Middle frontal gyrus (tissue), 1 donor: ENCODE results near the gene CCAR1.
"Not testable (repeated sequence)": the region's sequence is repeated elsewhere in the genome, so short reads cannot be mapped to it uniquely, and the experiment has no call there.

Source experiments
- DNase-seq: peaks from one replicate; pipeline ENCODE4 v3.0.0-alpha.2; 2015; ENCODE audit warnings: low spot score; ENCODE audit errors: extremely low spot score

The CCAR1 gene

DNA sequence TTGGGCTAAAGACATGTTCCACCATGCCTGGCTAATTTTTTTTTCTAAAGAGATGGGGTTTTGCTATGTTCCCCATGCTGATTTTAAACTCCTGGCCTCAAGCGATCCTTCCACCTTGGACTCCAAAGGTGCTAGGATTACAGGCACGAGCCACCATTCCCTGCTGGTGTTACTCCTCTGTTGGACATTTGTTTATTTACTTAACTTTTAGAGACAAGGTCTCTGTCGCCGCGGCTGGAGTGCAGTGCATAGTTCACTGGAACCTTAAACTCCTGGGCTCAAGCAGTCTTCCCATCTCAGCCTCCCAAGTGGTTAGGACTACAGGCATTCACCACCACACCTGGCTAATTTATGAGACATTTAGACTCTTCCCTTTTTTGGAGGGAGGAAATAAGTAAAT is 38.9 kb downstream of the CCAR1 start:
- DNase-seq, result no peak

GRCh38 chr10:68767407-68767806 is 46.4 kb downstream of the CCAR1 start:
- not testable (repeated sequence) for DNase-seq

- DNase-seq, result no peak
These were observed 60.9 kb downstream of the CCAR1 start for GRCh38 chr10:68781613-68782574.

GRCh38 chr10:68784476-68784875 is 63.4 kb downstream of the CCAR1 start:
- no peak for DNase-seq

DNA sequence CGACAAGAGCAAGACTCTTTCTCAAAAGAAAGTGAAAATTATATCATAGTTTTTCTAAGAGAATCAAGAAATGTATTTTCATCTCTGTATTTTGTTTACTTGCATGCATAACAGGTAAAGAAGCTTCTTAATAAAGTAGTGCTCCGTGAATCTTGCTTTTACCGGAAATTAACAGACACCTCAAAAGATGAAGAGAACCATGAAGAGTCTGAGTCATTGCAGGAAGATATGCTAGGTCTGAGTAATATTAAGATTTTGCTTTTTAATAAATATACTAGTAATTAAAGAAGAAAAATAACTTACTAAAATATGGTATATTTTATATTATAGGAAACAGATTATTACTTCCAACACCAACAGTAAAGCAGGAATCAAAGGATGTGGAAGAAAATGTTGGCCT is 66.8 kb downstream of the CCAR1 start:
- DNase-seq, result no peak

DNA sequence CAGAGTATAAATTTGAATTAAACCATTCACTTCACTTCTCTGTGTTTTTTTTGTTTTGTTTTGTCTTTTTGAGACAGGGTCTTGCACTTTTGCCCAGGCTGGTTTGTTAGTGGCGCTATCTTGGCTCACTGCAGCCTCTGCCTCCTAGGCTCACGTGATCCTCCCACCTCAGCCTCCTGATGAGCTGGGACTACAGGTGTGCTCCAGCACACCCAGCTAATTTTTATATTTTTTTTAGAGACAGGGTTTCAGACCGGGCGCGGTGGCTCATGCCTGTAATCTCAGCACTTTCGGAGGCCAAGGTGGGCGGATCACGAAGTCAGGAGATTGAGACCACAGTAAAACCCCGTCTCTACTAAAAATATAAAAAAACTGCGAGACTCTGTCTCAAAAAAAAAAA is 69.4 kb downstream of the CCAR1 start:
- no peak for DNase-seq

- no peak for DNase-seq
These were observed 71.1 kb downstream of the CCAR1 start for GRCh38 chr10:68792115-68792514.

GRCh38 chr10:68795886-68796532 is 75.0 kb downstream of the CCAR1 start:
- DNase-seq, result no peak

DNA sequence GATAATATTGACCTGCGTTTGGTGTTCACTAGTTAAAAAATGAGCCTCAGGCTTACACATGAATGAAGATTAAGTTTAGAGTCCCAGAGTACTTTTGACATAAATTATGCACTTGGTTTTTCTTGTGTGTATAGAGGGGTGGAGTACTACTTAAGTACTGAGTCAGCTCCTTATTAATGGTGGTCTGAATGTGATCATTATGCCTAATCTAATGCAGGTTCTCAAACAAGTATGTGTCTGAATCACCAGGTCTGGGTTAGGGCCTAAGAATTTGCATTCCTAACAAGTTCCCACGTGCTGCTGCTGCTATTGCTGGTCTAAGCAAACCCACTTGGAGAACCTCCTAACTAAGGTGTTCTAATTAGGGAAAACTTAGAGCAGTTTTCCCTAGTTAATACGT is 75.6 kb downstream of the CCAR1 start:
- DNase-seq, result no peak

GRCh38 chr10:68800211-68800610 is 79.2 kb downstream of the CCAR1 start:
- DNase-seq, result no peak

GRCh38 chr10:68804692-68805091 is 83.7 kb downstream of the CCAR1 start:
- DNase-seq, result no peak

GRCh38 chr10:68810830-68811229 is 89.8 kb downstream of the CCAR1 start:
- not testable (repeated sequence) for DNase-seq

DNA sequence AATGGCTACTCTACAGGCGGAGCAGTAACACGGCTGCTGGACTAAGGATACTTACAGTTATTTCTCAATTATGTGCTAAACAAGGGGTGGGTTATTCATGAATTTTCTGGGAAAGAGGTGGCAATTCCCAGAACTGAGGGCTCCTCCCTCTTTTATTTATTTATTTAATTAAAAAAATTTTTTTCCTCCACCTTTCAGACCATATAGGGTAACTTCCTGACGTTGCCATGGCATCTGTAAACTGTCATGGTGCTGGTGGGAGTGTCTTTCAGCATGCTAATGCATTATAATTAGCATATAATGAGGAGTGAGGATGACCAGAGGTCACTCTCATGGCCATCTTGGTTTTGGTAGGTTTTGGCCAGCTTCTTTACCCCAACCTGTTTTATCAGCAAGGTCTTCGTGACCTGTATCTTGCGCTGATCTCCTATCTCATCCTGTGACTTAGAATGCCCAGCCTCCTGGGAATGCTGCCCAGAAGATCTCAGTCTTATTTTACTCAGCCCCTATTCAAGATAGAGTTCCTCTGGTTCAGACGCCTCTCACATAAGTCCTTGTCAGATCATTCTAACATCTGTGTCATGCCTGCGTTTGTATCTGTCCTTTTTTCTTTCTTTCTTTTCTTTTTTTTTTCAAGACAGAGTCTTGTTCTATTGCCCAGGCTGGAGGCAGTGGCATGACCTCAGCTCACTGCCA is 90.4 kb downstream of the CCAR1 start:
- no peak for DNase-seq

GRCh38 chr10:68812420-68812819 is 91.4 kb downstream of the CCAR1 start:
- DNase-seq, result no peak

DNA sequence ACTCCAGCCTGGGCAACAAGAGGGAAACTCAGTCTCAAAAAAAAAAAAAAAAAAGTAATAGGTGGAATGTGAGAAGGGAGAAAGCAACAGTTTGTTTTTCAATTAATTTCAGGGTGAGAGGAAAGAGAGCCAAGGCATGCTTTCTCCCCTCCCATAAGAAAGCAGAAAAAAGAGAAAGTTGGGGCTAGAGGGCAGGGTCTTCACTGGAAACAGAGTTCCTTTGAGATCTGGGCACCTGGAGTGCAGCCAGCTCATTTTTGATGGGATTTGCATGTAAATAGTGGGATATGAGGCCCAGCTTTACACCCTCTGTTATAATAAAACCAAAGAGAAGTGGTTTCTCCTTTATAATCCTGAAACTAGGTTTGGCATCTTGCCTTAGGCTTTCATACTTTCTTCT is 92.5 kb downstream of the CCAR1 start:
- no peak for DNase-seq

- no peak for DNase-seq
These were observed 95.9 kb downstream of the CCAR1 start for GRCh38 chr10:68816796-68817412.

GRCh38 chr10:68820359-68820758 is 99.3 kb downstream of the CCAR1 start:
- not testable (repeated sequence) for DNase-seq

GRCh38 chr10:68822626-68823025 is 101.6 kb downstream of the CCAR1 start:
- not testable (repeated sequence) for DNase-seq

GRCh38 chr10:68826764-68827591 is 105.9 kb downstream of the CCAR1 start, which contains the start of gene STOX1:
TSS of gene STOX1 (plus strand) at chr10:68827531. CDS start at chr10:68827624, 93 bp downstream.
- DNase-seq, result no peak

- DNase-seq, result not testable (repeated sequence)
These were observed 106.5 kb downstream of the CCAR1 start for GRCh38 chr10:68827592-68827959.
